Upper lobe of left lung (tissue), 6 donors: Measurements from ENCODE around the gene MLX. TPM values are rescaled to one million over a fixed set of nuclear protein-coding genes. Genes with fewer than 3 reads are reported as not detected.

Source experiments
- ATAC-seq, 2 donors: fragments of 200-7000 bp; cut with Tn5 transposase; one replicate each; pipeline ENCODE4 v1.9.1; 2022; ENCODE audit warnings: mild to moderate bottlenecking in 2 of 2, moderate library complexity in 2 of 2; ENCODE audit not compliant: low FRiP score in 2 of 2
- DNase-seq, 2 donors: peaks; one replicate each; pipeline ENCODE4 v3.0.0-alpha.2; 2019 to 2020
- H3K27ac ChIP-seq, 4 donors: fragments of 200-600 bp; sonication (generic); one replicate each; pipeline ENCODE4 v1.5.1; 2016 to 2019
- H3K27me3 ChIP-seq, 4 donors: fragments of 200-600 bp; sonication (generic); one replicate each; pipeline ENCODE4 v1.5.1; 2017 to 2019
- H3K36me3 ChIP-seq, 4 donors: fragments of 200-600 bp; sonication (generic); one replicate each; pipeline ENCODE4 v1.5.1; 2016 to 2019
- H3K4me1 ChIP-seq, 4 donors: fragments of 200-600 bp; sonication (generic); one replicate each; pipeline ENCODE4 v1.5.1; 2018 to 2019
- H3K4me3 ChIP-seq, 4 donors: fragments of 200-600 bp; sonication (generic); one replicate each; pipeline ENCODE4 v1.5.1; 2017 to 2019; ENCODE audit warnings: mild to moderate bottlenecking in 2 of 4, moderate library complexity in 1 of 4
- H3K9me3 ChIP-seq, 4 donors: fragments of 200-600 bp; sonication (generic); one replicate each; pipeline ENCODE4 v1.5.1; 2018 to 2019
- CTCF ChIP-seq, 6 experiments: fragments of 450-650 bp in 4 of 6; fragments of 200-600 bp in 2 of 6; sonication (generic) in 2 of 6; IDR thresholded peaks; one replicate each; pipeline ENCODE4 v1.5.1; 2016 to 2019; ENCODE audit warnings: antibody characterized with exemption in 6 of 6
- EP300 ChIP-seq, 4 donors: sonication (generic); formaldehyde crosslinking; IDR thresholded peaks; one replicate each; pipeline ENCODE4 v1.5.1; 2017; ENCODE audit warnings: antibody characterized with exemption in 4 of 4, control low read depth in 2 of 4
- POLR2A ChIP-seq, 4 donors: fragments of 450-650 bp; IDR thresholded peaks; one replicate each; pipeline ENCODE4 v1.5.1; 2016 to 2017; ENCODE audit warnings: antibody characterized with exemption in 4 of 4, mild to moderate bottlenecking in 2 of 4
- POLR2AphosphoS5 ChIP-seq, 2 donors: sonication (generic); formaldehyde crosslinking; IDR thresholded peaks; one replicate each; pipeline ENCODE4 v1.5.1; 2017; ENCODE audit warnings: antibody characterized with exemption in 2 of 2
- WGBS, 2 donors: methylation state at CpG; one replicate each; pipeline ENCODE4 v1.1.5; 2017 to 2018; 5-methylcytosine and 5-hydroxymethylcytosine counted together
- total RNA-seq, 6 donors: library from RNA; depleted of rRNA in 4 of 6; stranded (reverse); fragments of >200 nt in 4 of 6; gene quantifications; one replicate each; pipeline versions ENCODE4 v1.1.0 to v1.2.1, GENCODE V29; 2016 to 2021
- donor health status: DM: no; HTN: no; CAD: no; lungs with moderate emphysema.
- donor health status: DM: no; HTN: yes; CAD: no; lungs with severe emphysema.

The MLX gene
- 100 to 1,000 TPM in 1 of 6 donors, 10 to 100 TPM in 5; 61.8 to 104 (median 83.5) TPM for total RNA-seq

GRCh38 chr17:42566883-42567573 is at the start of gene MLX:
Gene MLX, plus strand, starts transcription at chr17:42567100. Its CDS starts 25 bp downstream, at chr17:42567125.
- peak; percentile 93 to 100 for DNase-seq
- TF ChIP-seq CTCF (IDR thresholded peaks at IDR 0.05) = peak in 2 of 6 experiments; percentile 18 to 23
- peak in 1 of 4 donors; percentile 80 for TF ChIP-seq POLR2A (IDR thresholded peaks at IDR 0.05)
- TF ChIP-seq EP300 (IDR thresholded peaks at IDR 0.05) = peak in 1 of 4 donors; percentile 2
- TF ChIP-seq POLR2AphosphoS5 (IDR thresholded peaks at IDR 0.05) = peak; percentile 65 to 78
- Histone ChIP-seq H3K27me3 (no peaks in the 10 kb centered on the region), H3K27ac (peak within 1 kb of the TSS; percentile 96 to 99 (median 97)), H3K9me3 (no peaks in the 10 kb centered on the region), H3K4me3 (peak within 1 kb of the TSS; percentile 89 to 98 (median 93)), H3K36me3 (peaks cover 22 to 65% (median 57%) of the 10 kb centered on the region in 4 donors), H3K4me1 (peaks cover 49 to 68% (median 57%) of the 10 kb centered on the region in 4 donors)
- peak; percentile 85 to 92 for ATAC-seq
- 0% methylated on average over 22 to 42 of the region's 72 CpGs for WGBS, 2 donors

GRCh38 chr17:42517516-42517915 is 49.4 kb upstream of the MLX start:
- no peaks in the 10 kb centered on the region for H3K9me3 ChIP-seq
- H3K27me3 ChIP-seq = no peaks in the 10 kb centered on the region
- H3K4me3 ChIP-seq = no peak overlapping the region
- H3K36me3 ChIP-seq = peaks cover 4 to 45% (median 28%) of the 10 kb centered on the region in 4 donors
- 6 to 18% methylated on average over 4 to 9 of the region's 9 CpGs for WGBS, 2 donors
- peak overlapping the region; percentile 84 to 92 (median 90) for H3K27ac ChIP-seq
- peak; percentile 75 to 83 for ATAC-seq
- TF ChIP-seq CTCF (IDR thresholded peaks at IDR 0.05) (peak; percentile 94 to 99 (median 96)), POLR2A (IDR thresholded peaks at IDR 0.05) (no peak), EP300 (IDR thresholded peaks at IDR 0.05) (no peak), POLR2AphosphoS5 (IDR thresholded peaks at IDR 0.05) (peak; percentile 31 to 60)
- peaks cover 66 to 74% (median 67%) of the 10 kb centered on the region in 4 donors for H3K4me1 ChIP-seq
- DNase-seq = peak; percentile 87 to 90

- H3K4me1 ChIP-seq = peaks cover 69 to 73% (median 70%) of the 10 kb centered on the region in 4 donors
- no peaks in the 10 kb centered on the region for H3K27me3 ChIP-seq
- peaks cover 4 to 50% (median 33%) of the 10 kb centered on the region in 4 donors for H3K36me3 ChIP-seq
- 26 to 42% methylated on average over 5 to 9 of the region's 9 CpGs for whole genome bisulfite sequencing, 2 donors
- peak in 1 of 4 donors; percentile 74 for TF ChIP-seq EP300 (IDR thresholded peaks at IDR 0.05)
- peak; percentile 90 to 95 for TF ChIP-seq POLR2AphosphoS5 (IDR thresholded peaks at IDR 0.05)
- TF ChIP-seq POLR2A (IDR thresholded peaks at IDR 0.05) = no peak
- peak in 2 of 6 experiments; percentile 10 to 18 for TF ChIP-seq CTCF (IDR thresholded peaks at IDR 0.05)
- peak overlapping the region; percentile 84 to 92 (median 90) for H3K27ac ChIP-seq
- H3K4me3 ChIP-seq = no peak overlapping the region
- ATAC-seq (peak; percentile 45 to 80), DNase-seq (peak in 1 of 2 donors; percentile 85)
- H3K9me3 ChIP-seq = no peaks in the 10 kb centered on the region
Observed at GRCh38 chr17:42518046-42518754, 48.7 kb upstream of the MLX start.

GRCh38 chr17:42518755-42519545 is 48.0 kb upstream of the MLX start:
- no peaks in the 10 kb centered on the region for H3K9me3 ChIP-seq
- TF ChIP-seq POLR2AphosphoS5 (IDR thresholded peaks at IDR 0.05) = peak in 1 of 2 donors; percentile 61
- TF ChIP-seq POLR2A (IDR thresholded peaks at IDR 0.05) = no peak
- peak in 1 of 4 donors; percentile 11 for TF ChIP-seq EP300 (IDR thresholded peaks at IDR 0.05)
- no peak for TF ChIP-seq CTCF (IDR thresholded peaks at IDR 0.05)
- 24 to 32% methylated on average over 4 to 6 of the region's 6 CpGs for WGBS, 2 donors
- H3K4me1 ChIP-seq = peaks cover 67 to 70% (median 70%) of the 10 kb centered on the region in 4 donors
- H3K27ac ChIP-seq = peak overlapping the region; percentile 84 to 92 (median 90)
- peaks cover 4 to 48% (median 32%) of the 10 kb centered on the region in 4 donors for H3K36me3 ChIP-seq
- ATAC-seq = peak; percentile 15 to 52
- H3K27me3 ChIP-seq = no peaks in the 10 kb centered on the region
- peak in 1 of 2 donors; percentile 57 for DNase-seq
- H3K4me3 ChIP-seq = no peak overlapping the region
